Sigmoid colon (tissue), 4 donors: ENCODE results near the gene MAST2.

Experiments used
- POLR2A ChIP-seq, 2 donors: fragments of 450-650 bp; IDR thresholded peaks; one replicate each; pipeline ENCODE4 v1.6.1; 2016; ENCODE audit warnings: antibody characterized with exemption in 2 of 2, mild to moderate bottlenecking in 2 of 2, moderate library complexity in 2 of 2
- POLR2AphosphoS5 ChIP-seq, 4 donors: sonication (generic); formaldehyde crosslinking; IDR thresholded peaks; one replicate each; pipeline ENCODE4 v1.6.1; 2017; ENCODE audit warnings: antibody characterized with exemption in 4 of 4
- TF ChIP-seq, protein P1 (sequence below), 4 experiments: fragments of 450-650 bp in 3 of 4; fragments of 200-600 bp in 1 of 4; IDR thresholded peaks; one replicate each; pipeline ENCODE4 v1.5.1; 2016 to 2019; ENCODE audit warnings: antibody characterized with exemption in 4 of 4, mild to moderate bottlenecking in 3 of 4, moderate library complexity in 2 of 4

DNA sequence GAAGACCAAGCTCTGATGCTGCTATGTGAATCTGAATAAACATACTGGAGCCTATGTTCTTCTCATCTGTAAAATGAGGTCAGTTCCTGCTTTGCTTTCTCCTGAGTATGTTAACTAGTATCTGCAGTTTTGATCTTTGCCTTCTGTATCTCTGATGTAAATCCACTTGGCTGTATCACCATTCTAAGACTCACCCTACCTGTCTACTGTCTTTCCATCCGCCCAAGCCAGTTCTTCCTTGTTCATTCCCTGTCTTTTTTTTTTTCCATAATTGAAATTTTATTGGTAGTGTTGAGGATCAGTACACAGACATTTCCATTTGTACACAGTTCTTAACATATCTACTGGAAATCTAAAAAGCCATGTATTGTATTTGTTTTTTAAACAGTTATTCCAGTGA is 31.3 kb downstream of the MAST2 start:
- TF ChIP-seq, protein P1, sequence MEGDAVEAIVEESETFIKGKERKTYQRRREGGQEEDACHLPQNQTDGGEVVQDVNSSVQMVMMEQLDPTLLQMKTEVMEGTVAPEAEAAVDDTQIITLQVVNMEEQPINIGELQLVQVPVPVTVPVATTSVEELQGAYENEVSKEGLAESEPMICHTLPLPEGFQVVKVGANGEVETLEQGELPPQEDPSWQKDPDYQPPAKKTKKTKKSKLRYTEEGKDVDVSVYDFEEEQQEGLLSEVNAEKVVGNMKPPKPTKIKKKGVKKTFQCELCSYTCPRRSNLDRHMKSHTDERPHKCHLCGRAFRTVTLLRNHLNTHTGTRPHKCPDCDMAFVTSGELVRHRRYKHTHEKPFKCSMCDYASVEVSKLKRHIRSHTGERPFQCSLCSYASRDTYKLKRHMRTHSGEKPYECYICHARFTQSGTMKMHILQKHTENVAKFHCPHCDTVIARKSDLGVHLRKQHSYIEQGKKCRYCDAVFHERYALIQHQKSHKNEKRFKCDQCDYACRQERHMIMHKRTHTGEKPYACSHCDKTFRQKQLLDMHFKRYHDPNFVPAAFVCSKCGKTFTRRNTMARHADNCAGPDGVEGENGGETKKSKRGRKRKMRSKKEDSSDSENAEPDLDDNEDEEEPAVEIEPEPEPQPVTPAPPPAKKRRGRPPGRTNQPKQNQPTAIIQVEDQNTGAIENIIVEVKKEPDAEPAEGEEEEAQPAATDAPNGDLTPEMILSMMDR (IDR thresholded peaks at IDR 0.05): no peak
- TF ChIP-seq POLR2A (IDR thresholded peaks at IDR 0.05) (no peak), POLR2AphosphoS5 (IDR thresholded peaks at IDR 0.05) (no peak)
